GM12892 (cell line): ENCODE data around the gene NCAPD2.
"Not testable (repeated sequence)": the region's sequence is repeated elsewhere in the genome, so short reads cannot be mapped to it uniquely, and the experiment has no call there.

ENCODE experiments used
- DNase-seq: peaks from one replicate; pipeline ENCODE4 v3.0.0; 2011; ENCODE audit not compliant: insufficient read length
- FAIRE-seq: peaks from 2 replicates; lab custom pipeline; 2011; peaks lifted over from hg19 to GRCh38; lab: Jason Lieb, UNC
- POLR2A ChIP-seq: IDR thresholded peaks from 2 replicates; pipeline ENCODE4 v1.6.1; 2011; ENCODE audit warnings: low read depth, low read length, control low read depth
- POLR2AphosphoS5 ChIP-seq: IDR thresholded peaks from 2 replicates; pipeline ENCODE4 v1.6.1; 2011; ENCODE audit warnings: low read depth, low read length, control low read depth
- TAF1 ChIP-seq: IDR thresholded peaks from 2 replicates; pipeline ENCODE4 v1.6.1; 2011; ENCODE audit warnings: low read depth, mild to moderate bottlenecking, control low read depth, low read length, borderline replicate concordance

Gene NCAPD2

GRCh38 chr12:6465467-6466183 lies 28.3 kb upstream of the NCAPD2 start:
- no peak for DNase-seq
- no peak for TF ChIP-seq POLR2AphosphoS5
- TF ChIP-seq POLR2A = no peak
- TF ChIP-seq TAF1 = no peak
- peak; percentile 71 for FAIRE-seq

GRCh38 chr12:6466184-6466573 lies 27.7 kb upstream of the NCAPD2 start:
- DNase-seq = no peak
- no peak for TF ChIP-seq POLR2AphosphoS5
- no peak for TF ChIP-seq TAF1
- no peak for TF ChIP-seq POLR2A
- FAIRE-seq = no peak

- FAIRE-seq, DNase-seq: not testable (repeated sequence)
Measured at GRCh38 chr12:6466751-6467150, 27.2 kb upstream of the NCAPD2 start.

- not testable (repeated sequence) for FAIRE-seq, DNase-seq
Measured at GRCh38 chr12:6467571-6468282, 26.2 kb upstream of the NCAPD2 start.

- FAIRE-seq = no peak
- TF ChIP-seq POLR2AphosphoS5 = no peak
- TF ChIP-seq POLR2A = no peak
- TF ChIP-seq TAF1 = no peak
- DNase-seq = no peak
Measured at GRCh38 chr12:6468283-6468575, 25.7 kb upstream of the NCAPD2 start.

- TF ChIP-seq TAF1 (no peak), POLR2AphosphoS5 (no peak), POLR2A (no peak)
- DNase-seq (no peak), FAIRE-seq (no peak)
Measured at GRCh38 chr12:6469092-6469491, 24.8 kb upstream of the NCAPD2 start.

- peak; percentile 5 for FAIRE-seq
- TF ChIP-seq POLR2AphosphoS5 = no peak
- TF ChIP-seq TAF1 = no peak
- TF ChIP-seq POLR2A = no peak
- DNase-seq = no peak
Measured at GRCh38 chr12:6469609-6470374, 24.1 kb upstream of the NCAPD2 start.

GRCh38 chr12:6470375-6471163 lies 23.3 kb upstream of the NCAPD2 start, which contains the start of gene VAMP1:
Gene VAMP1 (minus strand): TSS chr12:6470677. CDS start chr12:6470531, 146 bp downstream.
- peak; percentile 98 for FAIRE-seq
- TF ChIP-seq POLR2A = peak; percentile 100
- TF ChIP-seq POLR2AphosphoS5 = peak; percentile 100
- TF ChIP-seq TAF1 = peak; percentile 96
- peak; percentile 94 for DNase-seq

- FAIRE-seq = no peak
- TF ChIP-seq TAF1 (no peak), POLR2A (no peak), POLR2AphosphoS5 (no peak)
- DNase-seq = no peak
Measured at GRCh38 chr12:6471989-6472360, 21.9 kb upstream of the NCAPD2 start.

GRCh38 chr12:6472491-6472890 lies 21.4 kb upstream of the NCAPD2 start:
- DNase-seq = no peak
- TF ChIP-seq POLR2AphosphoS5 = no peak
- no peak for TF ChIP-seq POLR2A
- TF ChIP-seq TAF1 = no peak
- FAIRE-seq = no peak

GRCh38 chr12:6475233-6475975 lies 18.5 kb upstream of the NCAPD2 start:
- FAIRE-seq, DNase-seq: not testable (repeated sequence)
